Spleen (tissue), 7 donors: ENCODE measurements around the gene DCTN4.

Experiments used
- CTCF ChIP-seq, 11 experiments: fragments of 200-600 bp in 7 of 11; fragments of 450-650 bp in 4 of 11; sonication (generic) in 4 of 11; IDR thresholded peaks in 8 of 11; conservative IDR thresholded peaks in 3 of 11; 1 replicate in 7 of 11; 2 replicates in 4 of 11; pipeline versions ENCODE4 v1.4.0 to v1.8.0; 2016 to 2021; ENCODE audit warnings: antibody characterized with exemption in 11 of 11, inconsistent platforms in 4 of 11, mild to moderate bottlenecking in 1 of 11
- POLR2A ChIP-seq, 3 donors: fragments of 450-650 bp; IDR thresholded peaks; one replicate each; pipeline ENCODE4 v1.5.1; 2017; ENCODE audit warnings: antibody characterized with exemption in 3 of 3, mild to moderate bottlenecking in 1 of 3
- POLR2AphosphoS5 ChIP-seq, 3 donors: sonication (generic); formaldehyde crosslinking; IDR thresholded peaks; one replicate each; pipeline ENCODE4 v1.5.1; 2017; ENCODE audit warnings: antibody characterized with exemption in 3 of 3
- donor health status: DM: no; HTN: no; CAD: no; lungs with moderate emphysema.
- donor health status: DM: no; HTN: no; CAD: no.
- donor health status: DM: no; HTN: no; CAD: no.

DNA sequence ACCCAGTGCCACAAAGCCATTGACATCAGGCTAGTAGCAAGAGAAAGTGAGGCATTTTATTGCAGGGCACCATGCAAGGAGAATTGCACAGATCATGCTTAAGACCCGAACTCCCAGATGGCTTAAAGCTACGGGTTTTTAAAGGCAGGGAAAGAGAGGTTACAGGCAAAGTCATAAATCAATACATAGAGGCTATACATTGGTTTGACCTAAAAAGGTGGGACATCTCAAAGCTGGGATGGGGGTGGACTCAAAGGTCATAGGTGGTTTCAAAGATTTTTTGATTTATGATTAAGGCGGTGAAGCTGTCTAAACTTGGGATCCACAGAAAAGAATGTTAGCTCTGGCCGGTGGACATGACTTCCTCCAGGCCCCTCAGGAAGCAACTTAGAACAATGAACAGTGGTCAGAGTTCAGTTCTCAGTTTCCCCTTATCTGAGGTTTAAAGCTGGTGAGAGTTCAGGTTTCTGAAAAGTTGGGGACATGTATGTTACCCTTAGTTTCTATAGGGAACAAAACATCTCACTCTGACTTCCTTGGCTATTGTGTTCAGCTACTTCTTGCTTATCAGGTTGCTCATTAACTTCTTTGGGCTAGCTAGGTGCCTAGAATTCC lies 51.9 kb downstream of the DCTN4 start:
- no peak for TF ChIP-seq CTCF (IDR thresholded peaks at IDR 0.05 in 8 of 11, conservative IDR thresholded peaks at IDR 0.05 in 3 of 11)
- no peak for TF ChIP-seq POLR2A (IDR thresholded peaks at IDR 0.05)
- TF ChIP-seq POLR2AphosphoS5 (IDR thresholded peaks at IDR 0.05) = no peak
